T-helper 17 cell (primary cell): ENCODE results near the gene CDA. TPM values are rescaled to one million over a fixed set of nuclear protein-coding genes. Genes with fewer than 3 reads are reported as not detected.

Experiments used
- total RNA-seq, 4 donors: library from RNA in 2 of 4; stranded (reverse) in 2 of 4; gene quantifications; one replicate each; pipeline ENCODE4 v1.2.3 and lab custom pipeline; 2022 to 2026

The CDA gene
- total RNA-seq, 2 donors from 2014 or later, result 1.1 TPM; not detected in 1

Other genes with a start within 250 kb of the CDA start
- 1 to 10 TPM; 5.3 to 6.3 TPM for gene CAMK2N1, start 102.9 kb upstream of the CDA start, total RNA-seq
- 10 to 100 TPM; 14.7 to 21.8 TPM for gene MUL1, start 80.9 kb upstream of the CDA start, total RNA-seq
- gene FAM43B, start 36.5 kb upstream of the CDA start, total RNA-seq, result not detected
- gene PINK1, start 44.4 kb downstream of the CDA start, total RNA-seq, result 1 to 10 TPM; 9.6 to 9.8 TPM
- gene DDOST, start 72.3 kb downstream of the CDA start, total RNA-seq, result 100 to 1,000 TPM; 104 to 112 TPM
- under 1 TPM in 1 of 2 donors, not detected in 1; 0.42 TPM for gene KIF17, start 128.9 kb downstream of the CDA start, total RNA-seq
- gene SH2D5, start 143.6 kb downstream of the CDA start, total RNA-seq, result not detected
- gene HP1BP3, start 198.2 kb downstream of the CDA start, total RNA-seq, result 100 to 1,000 TPM; 210 to 230 TPM